Gastroesophageal sphincter (tissue), 3 donors: ENCODE measurements around the gene MAP1S.

Experiments used
- POLR2A ChIP-seq, 2 donors: fragments of 450-650 bp; IDR thresholded peaks; one replicate each; pipeline ENCODE4 v1.6.1; 2017; ENCODE audit warnings: antibody characterized with exemption in 2 of 2, mild to moderate bottlenecking in 2 of 2, moderate library complexity in 1 of 2
- TF ChIP-seq, protein P1 (sequence below), 4 experiments: fragments of 200-600 bp in 2 of 4; fragments of 450-650 bp in 2 of 4; sonication (generic) in 1 of 4; IDR thresholded peaks; one replicate each; pipeline ENCODE4 v1.5.1; 2017 to 2019; ENCODE audit warnings: antibody characterized with exemption in 4 of 4, mild to moderate bottlenecking in 2 of 4, moderate library complexity in 2 of 4

DNA sequence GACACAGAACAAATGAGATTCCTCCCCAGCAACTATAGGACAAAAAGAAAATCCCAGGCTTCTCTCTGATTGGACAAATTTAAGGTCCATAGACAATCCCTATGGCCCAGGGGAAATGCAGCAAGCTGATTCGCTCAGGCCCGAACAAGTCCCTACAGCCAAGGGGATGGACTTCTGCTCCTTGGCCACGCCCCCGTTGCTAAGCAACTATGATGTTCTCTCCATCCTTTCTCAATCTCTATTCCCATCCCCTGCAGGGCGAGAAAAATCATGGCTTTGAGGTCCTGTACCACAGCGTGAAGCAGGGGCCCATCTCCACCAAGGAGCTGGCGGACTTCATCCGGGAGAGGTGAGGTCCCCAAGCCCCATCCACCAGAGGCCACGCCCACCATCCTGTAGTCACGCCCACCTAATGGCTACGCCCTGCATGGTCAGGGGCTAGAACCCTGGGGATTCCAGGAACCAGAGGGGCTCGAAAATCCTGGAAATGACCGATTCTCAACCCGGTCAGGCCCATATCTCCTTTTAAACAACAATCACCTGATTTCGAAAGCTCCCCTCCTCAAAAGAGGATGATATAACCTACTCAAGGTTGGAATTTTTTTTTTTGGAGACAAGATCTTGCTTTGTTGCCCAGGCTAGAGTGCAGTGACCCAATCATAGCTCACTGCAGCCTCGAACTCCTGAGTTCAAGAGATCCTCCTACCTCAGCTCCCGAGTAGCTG, 43.4 kb downstream of the MAP1S start:
- TF ChIP-seq POLR2A (IDR thresholded peaks at IDR 0.05) = no peak
- TF ChIP-seq, protein P1, sequence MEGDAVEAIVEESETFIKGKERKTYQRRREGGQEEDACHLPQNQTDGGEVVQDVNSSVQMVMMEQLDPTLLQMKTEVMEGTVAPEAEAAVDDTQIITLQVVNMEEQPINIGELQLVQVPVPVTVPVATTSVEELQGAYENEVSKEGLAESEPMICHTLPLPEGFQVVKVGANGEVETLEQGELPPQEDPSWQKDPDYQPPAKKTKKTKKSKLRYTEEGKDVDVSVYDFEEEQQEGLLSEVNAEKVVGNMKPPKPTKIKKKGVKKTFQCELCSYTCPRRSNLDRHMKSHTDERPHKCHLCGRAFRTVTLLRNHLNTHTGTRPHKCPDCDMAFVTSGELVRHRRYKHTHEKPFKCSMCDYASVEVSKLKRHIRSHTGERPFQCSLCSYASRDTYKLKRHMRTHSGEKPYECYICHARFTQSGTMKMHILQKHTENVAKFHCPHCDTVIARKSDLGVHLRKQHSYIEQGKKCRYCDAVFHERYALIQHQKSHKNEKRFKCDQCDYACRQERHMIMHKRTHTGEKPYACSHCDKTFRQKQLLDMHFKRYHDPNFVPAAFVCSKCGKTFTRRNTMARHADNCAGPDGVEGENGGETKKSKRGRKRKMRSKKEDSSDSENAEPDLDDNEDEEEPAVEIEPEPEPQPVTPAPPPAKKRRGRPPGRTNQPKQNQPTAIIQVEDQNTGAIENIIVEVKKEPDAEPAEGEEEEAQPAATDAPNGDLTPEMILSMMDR (IDR thresholded peaks at IDR 0.05) = no peak
